ENCODE results near the gene GRID2.

GRID2 gene

DNA sequence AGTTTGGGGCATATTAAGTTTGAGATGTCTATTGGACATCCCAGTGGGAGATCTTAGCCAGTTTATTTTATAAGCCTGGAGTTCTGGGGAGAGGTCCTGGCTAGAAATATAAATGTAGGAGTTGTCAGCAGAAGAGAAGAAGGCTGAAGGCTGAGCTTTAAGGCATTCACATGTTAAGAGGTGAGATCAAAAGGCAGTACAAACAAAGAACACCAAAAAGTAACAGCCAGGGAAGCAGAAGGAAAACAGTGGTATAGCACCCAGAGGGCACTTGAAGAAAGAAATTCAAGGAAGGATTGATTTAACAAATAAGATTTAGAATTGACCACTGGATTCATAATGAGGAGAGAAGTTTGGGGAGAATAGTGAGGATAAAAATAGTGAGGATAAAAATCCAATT lies 1383.5 kb downstream of the GRID2 start:
- DNase-seq (ENCODE audit: low spot score) = no peak

DNA sequence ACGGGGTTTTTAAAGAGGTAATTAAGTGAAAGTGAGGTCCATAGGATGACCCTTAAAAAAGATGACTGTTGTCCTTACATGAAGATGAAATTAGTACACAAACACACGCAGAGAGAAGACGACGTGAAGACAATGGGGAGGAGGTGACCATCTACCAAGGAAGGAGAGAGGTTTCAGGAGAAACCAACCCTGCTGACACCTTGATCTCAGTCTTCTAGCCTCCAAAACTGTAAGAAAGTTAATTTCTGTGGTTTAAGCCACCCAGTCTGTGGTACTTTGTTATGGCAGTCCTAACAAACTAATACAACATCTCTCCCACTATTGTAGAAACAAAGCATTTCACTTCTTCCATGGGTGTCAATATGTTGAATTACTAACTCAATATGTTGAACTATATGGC lies 1385.2 kb downstream of the GRID2 start:
- no peak for DNase-seq (ENCODE audit: low spot score)

DNA sequence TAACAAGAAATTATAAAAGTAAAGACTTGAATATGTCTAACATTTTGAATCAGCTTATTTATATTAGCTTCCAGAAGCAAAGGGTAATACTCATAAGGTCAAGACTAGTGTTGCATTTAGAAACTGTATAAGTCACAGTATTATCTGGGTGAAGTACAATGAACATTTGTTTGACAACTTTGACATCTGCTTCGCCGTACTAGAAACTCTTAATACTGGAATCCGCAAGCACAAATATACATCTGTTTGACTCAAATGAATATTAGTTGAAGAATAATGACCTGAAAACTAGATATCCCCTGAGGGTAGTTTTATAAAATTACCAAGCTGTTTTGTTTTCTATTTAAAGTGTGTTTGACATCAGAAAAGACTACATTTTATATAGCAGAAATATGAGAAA lies 1389.4 kb downstream of the GRID2 start:
- no peak for DNase-seq (ENCODE audit: low spot score)

DNA sequence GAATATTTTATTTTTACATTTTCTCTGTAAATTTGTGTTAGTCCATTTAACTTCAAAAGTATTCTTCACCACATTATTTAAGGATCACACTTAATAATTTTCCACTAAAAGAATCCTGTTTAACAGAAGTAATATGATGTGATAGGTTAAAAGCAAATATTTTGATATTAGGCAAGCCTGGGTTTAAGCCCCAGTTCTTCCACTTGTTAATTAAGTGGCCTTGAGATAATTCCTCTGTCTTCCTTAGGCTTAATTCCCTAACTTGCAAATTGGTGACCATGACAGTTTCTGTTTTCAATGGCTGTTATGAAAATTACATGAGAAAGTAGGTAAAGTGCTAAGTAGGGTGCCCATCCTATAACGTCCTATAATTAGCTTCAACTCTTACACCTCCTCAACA lies 1394.9 kb downstream of the GRID2 start:
- DNase-seq (ENCODE audit: low spot score) = no peak

DNA sequence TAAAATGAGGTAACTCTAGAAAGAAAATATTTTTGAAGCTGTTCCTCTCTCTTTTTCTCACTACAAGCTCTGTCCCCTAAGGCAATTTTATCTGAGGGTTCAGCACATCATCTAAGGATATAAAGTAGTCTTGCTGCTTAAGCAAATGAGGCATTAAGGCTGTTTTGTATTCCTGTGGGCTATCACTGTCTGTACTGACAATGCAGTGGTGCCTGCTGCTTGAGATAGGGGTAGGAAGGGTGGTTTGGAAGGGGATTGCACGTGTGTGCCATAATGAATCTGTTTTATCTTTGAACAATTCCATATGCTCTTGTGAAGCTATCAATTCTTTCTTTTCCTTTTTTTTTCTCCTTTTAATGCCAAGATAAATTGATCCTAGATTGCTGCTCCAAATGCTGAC lies 1396.8 kb downstream of the GRID2 start:
- no peak for DNase-seq (ENCODE audit: low spot score)

DNA sequence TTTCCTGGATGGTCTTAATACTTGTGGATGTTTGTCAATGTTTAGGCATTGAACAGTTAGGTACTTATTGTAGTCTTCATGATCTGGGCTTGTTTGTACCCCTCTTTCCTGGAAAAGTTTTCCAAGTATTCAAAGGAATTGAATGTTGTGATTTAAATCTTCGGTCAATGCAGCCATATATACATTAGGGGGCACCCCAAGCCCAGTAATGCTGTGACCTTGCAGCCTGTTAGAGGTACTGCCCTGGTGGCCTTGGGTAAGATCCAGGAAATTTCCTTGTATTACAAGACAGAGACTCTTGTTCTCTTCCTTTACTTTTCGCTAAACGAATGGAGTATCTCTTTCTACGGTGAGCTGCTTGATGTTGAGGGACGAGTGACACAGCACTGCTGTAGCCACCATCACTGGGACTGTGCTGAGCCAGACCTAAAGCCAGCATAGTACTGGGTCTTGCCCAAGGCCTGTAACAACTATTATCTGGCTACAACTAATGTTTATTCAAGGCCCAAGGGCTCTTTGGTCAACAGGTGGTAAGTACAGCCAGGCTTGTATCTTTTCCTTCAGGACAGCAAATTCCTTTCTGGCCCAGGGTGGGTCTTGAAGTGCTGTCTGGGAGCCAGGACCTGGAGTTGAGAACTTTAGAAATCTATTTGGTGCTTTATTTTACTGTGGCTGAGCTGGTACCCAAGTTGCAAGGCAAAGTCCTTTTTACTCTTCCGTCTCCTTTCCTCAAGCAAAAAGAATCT lies 1406.5 kb downstream of the GRID2 start:
- DNase-seq (ENCODE audit: low spot score) = peak; percentile 28

DNA sequence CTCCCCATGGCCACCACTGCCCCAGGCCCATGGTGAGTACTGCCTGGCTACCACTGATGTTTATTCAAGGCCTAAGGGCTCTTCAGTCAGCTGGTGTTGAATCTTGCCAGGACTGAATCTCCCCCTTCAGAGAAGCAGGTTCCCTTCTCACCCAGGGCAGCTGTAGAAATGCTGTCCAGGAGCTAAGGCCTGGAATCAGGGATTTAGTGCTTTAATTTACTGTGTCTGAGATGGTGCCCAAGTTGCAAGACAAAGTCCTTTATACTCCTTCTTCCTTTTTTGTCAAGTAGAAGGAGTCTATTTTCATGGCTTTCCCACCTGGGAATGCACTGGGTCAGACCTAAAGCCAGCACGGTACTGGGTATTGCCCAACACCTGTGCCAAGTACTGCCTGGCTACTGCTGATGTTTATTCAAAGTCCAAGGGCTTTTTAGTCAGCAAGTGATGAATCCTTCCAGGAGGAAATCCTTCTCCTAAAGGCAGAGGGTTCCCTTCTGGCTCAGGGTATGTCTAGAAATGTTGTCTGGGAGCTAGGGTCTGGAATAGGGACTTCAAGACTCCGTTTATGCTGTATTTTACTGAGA lies 1407.2 kb downstream of the GRID2 start:
- no peak for DNase-seq (ENCODE audit: low spot score)

DNA sequence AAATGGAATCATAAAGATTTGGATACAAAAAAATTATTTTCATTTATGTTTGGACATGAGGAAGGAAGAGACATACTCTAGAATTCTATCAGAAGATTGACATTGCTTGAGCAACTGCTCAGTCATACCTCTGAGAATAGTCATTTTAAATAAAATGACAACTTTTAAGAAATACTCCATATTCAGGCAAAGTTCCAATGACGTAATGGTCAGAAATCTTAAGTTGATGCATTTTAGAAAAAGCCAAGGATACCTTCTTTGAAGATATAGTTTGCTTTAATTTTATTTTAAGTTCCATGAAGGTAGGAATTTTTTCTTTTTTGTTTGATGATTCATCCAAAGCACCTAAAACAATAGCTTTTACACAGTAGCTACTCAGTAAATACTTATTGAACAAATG lies 1414.5 kb downstream of the GRID2 start:
- no peak for DNase-seq (ENCODE audit: low spot score)

DNA sequence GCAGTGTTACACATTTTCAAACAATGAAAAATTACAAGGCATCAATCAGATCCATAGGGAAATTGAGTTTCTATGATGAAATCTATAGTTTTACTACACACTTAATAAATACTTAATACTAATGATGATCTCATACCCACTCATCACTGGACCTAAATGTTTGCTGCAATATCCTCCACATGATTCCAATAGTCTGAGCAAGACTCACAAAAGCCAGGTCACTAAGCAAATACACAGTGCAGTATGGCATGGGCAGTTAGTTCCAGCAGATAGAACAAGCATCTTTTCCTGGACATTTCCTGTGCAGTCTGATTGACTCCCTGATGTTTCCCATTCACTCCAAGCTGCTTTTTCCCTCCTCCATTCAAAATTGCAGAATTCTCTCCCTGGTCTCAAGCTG lies 1415.8 kb downstream of the GRID2 start:
- no peak for DNase-seq (ENCODE audit: low spot score)

DNA sequence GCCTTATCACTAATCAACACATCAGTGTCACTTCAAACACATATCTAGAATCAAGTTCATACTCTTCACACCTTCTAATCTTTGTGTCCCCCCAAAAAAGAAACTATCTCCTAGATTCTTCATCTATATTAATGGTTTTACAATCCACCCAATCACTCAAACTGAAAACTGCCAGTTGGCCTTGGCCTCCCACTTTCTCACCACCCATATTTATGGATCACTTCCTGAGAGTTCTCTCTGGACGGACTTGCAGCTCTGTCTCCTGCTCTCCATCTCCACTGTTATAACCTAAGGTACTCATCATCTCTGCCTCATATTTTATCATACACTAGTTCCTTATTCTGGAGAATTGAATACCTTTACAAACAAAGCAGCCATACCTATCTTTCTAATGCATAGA lies 1418.7 kb downstream of the GRID2 start:
- no peak for DNase-seq (ENCODE audit: low spot score)

DNA sequence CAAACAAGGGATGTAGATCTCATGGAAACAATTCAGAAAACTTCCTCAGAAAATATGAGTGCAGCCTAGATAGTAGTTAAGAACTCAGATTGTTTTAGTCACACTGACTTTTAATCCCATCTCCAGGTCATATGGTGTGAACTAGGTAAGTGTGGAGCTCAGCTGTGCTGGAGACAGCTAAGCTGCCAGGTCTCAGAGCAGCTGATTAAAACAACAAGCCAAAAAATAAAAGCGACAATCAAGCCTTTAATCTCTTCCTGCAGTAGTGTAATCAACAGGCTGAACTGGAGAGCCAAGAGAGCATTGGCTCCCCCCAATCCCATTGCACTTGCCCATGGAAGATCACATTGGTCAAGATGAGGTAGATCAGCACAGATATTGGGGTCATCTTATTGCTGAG lies 1426.5 kb downstream of the GRID2 start:
- peak; percentile 14 for DNase-seq (ENCODE audit: low spot score)

DNA sequence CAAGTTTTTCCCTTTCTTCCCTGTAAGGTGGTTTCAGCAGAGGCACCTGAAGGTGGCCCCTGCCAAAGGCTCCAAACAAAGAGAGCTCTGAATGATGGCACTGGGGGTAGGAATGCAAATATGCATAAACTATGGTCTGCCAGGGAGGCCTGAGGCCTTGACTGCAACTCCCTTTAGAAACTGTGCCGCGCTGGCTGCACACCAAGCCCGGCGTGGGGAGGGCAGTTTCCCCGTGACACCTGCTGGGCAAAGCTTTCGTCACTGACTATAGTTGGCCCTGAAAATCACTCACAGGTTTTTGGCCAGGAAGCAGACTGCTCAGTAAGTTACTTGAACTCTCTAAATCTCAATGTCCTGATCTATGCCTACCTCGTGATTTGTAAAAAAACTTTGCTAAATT lies 1427.0 kb downstream of the GRID2 start:
- no peak for DNase-seq (ENCODE audit: low spot score)

DNA sequence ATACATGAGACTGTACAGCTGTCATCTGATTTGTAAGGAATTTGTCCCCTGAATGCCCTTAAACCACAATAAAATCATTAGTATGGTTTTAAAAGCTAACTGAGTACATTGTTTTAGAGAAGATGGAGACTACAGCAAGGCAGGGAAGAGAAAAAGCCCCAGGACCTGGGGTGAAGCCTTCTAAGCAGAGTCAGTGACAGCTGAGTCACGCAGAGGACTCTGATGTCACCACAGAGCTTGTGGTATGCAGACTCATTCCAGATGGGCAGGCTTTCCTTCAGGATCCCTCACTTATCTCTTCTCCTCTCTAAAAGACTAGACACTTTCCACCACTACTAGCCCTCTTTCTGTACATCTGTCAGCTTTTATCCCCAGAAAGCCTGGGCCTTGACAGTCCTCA lies 1427.7 kb downstream of the GRID2 start:
- no peak for DNase-seq (ENCODE audit: low spot score)

DNA sequence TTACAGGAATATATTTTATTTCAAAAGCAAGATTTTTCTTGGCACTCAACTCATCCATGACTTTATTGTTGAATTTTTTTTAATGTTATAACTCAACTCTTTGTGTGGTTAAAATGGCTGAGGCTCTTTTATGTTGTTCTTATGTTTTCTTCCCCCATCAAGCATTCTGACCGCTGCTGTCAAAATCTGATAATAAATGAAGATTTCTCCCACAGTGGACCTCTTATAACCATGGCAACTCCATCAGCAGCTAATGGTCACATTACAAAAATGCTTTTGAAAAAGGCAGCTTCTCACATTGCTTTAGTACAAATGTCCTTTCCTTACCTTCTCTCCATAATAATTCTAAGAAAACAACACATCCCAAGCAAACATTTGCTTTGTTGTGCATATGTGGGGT lies 1428.7 kb downstream of the GRID2 start:
- no peak for DNase-seq (ENCODE audit: low spot score)

DNA sequence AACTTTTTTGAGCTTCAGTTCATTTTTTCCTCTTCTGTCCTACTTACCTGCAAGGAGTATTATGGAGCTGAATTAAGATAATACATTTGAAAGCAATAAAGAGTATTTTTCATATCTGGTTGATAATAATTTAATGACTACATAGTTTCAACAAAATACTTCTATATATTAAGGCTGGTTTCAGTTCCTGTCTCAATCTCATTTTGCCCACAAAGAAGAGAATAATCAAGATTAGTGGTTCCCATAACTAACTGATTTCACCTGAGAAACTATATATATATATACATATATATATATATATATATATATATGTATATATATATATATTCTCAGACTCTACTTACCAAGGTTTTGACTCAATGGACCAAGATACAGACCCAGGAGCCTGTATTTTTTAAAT lies 1437.1 kb downstream of the GRID2 start:
- no peak for DNase-seq (ENCODE audit: low spot score)

DNA sequence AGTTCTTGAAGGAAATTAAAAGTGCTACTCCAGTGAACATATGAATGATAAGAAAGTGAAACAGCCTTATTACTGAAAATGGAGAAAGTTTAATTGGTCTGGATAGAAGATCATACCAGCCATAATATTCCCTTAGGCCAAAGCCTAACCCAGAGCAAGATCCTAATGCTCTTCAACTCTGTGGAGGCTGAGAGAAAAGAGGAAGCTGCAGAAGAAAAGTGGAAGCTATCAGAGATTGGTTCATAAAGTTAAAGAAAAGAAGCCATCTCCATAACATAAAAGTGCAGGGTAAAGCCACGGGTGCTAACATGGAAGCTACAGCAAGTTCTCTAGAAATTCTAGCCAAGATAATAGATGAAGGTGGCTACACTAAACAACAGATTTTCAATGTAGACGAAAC lies 1439.3 kb downstream of the GRID2 start:
- DNase-seq (ENCODE audit: low spot score) = no peak

DNA sequence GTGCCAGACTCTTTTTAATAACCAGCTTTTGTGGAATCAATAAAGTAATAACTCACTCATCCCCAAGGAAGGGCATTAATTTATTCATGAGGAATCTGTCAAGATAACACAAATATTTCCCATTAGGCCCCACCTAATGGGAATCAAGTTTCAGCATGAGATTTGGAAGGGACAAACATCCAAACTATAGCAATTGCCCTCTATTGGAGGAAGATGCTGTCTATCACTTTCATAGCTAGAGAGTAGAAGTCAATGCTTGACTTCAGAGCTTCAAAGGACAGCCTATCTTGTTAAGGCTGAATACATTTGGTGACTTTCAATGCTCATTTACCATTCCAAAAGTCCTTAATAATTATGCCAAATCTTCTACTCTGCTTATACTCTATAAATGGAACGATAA lies 1439.9 kb downstream of the GRID2 start:
- no peak for DNase-seq (ENCODE audit: low spot score)

DNA sequence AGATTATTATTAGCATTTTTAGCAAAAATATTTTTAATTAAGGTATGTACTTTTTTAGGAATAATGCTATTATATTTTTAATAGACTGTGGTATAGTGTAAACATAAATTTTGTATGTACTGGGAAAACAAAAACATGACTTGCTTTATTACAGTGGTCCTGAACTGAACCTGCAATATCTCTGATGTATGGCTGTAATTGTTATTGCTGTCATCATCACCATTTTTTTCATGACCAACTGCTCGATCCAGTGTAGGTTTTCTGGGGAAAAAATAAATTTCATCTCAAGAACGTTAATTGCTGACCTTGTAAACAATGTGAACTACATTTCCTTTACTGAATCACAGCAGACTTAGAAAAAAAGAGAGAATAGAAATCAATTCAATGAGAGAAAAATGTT lies 1441.2 kb downstream of the GRID2 start:
- no peak for DNase-seq (ENCODE audit: low spot score)

DNA sequence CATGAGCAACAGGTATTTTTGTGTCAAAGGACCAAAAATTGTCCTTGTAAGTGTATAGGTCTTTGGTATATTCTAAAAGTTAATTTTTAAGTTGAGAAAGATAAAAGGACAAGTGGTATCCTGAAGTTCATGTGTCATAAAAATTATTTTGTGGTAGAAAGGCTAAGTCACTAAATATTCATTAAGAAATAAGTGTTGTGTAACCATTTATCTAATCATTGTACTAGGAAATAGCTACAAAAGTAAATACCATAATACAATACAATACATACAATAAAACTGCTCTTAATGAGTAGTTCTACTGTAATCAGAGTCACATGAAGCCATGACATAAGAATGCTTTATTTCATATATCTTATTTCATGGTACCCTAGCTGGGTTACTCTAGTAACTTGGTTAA lies 1442.3 kb downstream of the GRID2 start:
- no peak for DNase-seq (ENCODE audit: low spot score)

DNA sequence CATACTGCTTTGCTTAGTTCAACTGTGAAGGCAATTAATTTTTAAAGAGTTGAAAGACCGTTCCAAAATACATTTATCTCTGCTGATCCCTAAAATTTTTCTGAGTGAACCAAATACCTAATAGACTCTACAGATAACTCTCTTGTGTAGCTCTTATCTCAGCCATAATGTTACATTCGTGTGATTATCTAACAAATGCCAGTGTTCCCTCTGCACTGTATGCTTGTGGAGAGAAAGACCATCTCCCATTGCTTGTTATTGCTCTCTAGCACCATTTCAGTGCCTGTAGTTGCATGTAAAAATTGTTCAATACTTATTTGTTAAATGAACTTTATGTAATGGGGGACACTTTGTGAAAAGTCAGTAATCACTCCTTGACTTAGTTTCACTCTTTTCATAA lies 1443.5 kb downstream of the GRID2 start:
- DNase-seq (ENCODE audit: low spot score) = no peak

DNA sequence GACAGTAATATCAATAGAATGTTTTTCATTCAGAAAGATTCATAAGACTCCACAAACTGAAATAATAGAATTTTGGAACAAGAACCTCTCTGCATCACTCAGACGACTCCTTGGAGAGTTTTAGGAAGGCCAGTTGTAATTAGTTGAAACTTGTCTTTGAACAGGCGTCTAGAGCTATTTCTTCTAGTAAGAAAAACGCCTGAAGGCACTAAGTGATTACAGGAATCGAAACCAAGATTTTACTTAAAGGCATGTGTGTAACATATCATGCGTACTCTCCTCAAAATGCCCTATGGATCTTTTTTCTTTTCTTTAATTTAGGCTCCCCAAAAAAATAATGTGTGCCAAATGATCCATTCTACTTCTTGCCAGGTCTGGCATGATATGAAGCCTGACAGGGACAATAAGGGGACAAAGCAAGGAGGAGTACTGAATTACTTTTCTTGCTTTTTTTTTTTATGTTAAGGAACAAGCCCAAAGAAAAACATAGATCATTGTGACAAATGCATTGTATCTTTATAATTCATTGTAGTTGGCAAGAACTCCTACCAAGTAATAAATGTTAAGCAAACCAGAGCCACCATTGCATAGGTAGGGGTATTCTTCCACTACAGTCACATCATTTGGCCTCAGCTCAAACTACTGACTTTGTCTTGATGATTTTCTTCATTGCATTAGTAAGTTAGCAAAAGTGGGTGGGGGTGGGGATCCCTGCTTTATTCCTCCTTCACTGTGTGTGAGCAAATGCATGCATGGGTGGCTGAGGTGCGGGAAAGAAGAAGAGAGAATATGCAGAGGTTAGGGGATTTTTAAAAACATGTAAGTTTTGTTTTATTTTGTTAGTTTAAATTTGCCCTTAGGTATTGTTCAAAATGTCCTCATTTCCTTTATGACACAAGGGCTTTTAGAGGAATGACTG lies 1444.9 kb downstream of the GRID2 start:
- no peak for DNase-seq (ENCODE audit: low spot score)

DNA sequence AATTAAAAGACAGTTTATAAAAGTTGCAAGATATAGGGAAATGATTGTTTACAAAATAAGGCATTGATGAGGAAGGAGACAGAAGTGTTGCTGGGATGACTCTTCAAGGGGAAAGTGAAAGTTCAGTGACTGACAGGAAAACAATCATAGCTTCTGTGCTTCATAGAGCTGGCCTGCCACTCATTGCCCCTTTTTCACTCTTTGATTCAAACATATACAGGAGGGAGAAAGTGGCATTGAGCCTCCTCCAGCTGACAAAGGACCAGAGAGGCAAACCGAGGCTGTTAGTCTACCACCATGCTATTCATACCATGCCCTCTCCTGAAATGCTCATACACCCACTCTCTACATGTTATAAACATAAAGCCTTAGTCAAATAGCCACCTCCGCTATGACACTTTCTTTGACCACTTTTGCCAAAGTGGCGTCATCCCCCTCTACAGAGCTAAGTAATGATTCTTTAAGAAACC lies 1445.6 kb downstream of the GRID2 start:
- no peak for DNase-seq (ENCODE audit: low spot score)

DNA sequence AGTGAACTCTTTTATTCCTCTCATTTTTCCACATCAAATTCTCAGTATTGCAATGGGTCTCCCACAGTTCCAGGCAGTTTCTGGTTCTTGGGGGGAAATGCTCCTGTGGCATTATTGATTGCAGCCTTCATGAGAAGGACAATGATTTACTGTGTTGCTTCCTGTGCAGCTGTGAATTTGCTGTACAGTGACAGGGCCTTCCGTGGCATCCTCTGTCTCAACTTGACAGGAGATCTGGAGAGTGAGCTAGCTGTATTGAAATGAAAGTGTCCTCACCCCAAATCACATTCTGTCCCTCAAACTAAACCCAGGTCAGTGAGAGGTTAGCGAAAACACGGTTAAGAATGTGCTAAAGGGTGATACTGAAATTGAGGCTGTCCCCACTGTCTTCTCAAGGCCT lies 1447.6 kb downstream of the GRID2 start:
- DNase-seq (ENCODE audit: low spot score) = no peak
